IMR-90 (cell line): ENCODE data around the gene PITPNM2.

Experiments used
- BHLHE40 ChIP-seq: fragments of 150-350 bp; IDR thresholded peaks from 2 replicates; pipeline ENCODE4 v1.6.1; 2016; ENCODE audit warnings: mild to moderate bottlenecking, low read depth, low read length
- CEBPB ChIP-seq: IDR thresholded peaks from 2 replicates; pipeline ENCODE4 v1.6.1; 2012; ENCODE audit warnings: low read depth, low read length, improper control_type of control experiment
- FOS ChIP-seq: fragments of 150-350 bp; IDR thresholded peaks from 2 replicates; pipeline ENCODE4 v1.6.1; 2016; ENCODE audit warnings: low read depth, low read length
- MAFK ChIP-seq: IDR thresholded peaks from 2 replicates; pipeline ENCODE4 v1.6.1; 2012; ENCODE audit warnings: low read depth, low read length, improper control_type of control experiment
- MAZ ChIP-seq: IDR thresholded peaks from 2 replicates; pipeline ENCODE4 v1.6.1; 2012; ENCODE audit warnings: low read depth, mild to moderate bottlenecking, low read length, improper control_type of control experiment, moderate library complexity, borderline replicate concordance
- MXI1 ChIP-seq: IDR thresholded peaks from 2 replicates; pipeline ENCODE4 v1.6.1; 2012; ENCODE audit warnings: low read depth, mild to moderate bottlenecking, low read length, moderate library complexity, borderline replicate concordance
- NFE2L2 ChIP-seq: fragments of 150-350 bp; IDR thresholded peaks from 2 replicates; pipeline ENCODE4 v1.6.1; 2016; ENCODE audit warnings: low read depth, mild to moderate bottlenecking, low read length
- POLR2A ChIP-seq: IDR thresholded peaks from 2 replicates; pipeline ENCODE4 v1.6.1; 2012; ENCODE audit warnings: mild to moderate bottlenecking, low read depth, low read length
- RFX5 ChIP-seq: IDR thresholded peaks from 2 replicates; pipeline ENCODE4 v1.8.0; 2012; ENCODE audit warnings: low read depth, mild to moderate bottlenecking, low read length, moderate library complexity
- SMC3 ChIP-seq: fragments of 150-350 bp; IDR thresholded peaks from 2 replicates; pipeline ENCODE4 v1.6.1; 2016; ENCODE audit warnings: low read depth, mild to moderate bottlenecking, antibody characterized with exemption, low read length, moderate library complexity
- TF ChIP-seq, protein P1 (sequence below): conservative IDR thresholded peaks from 2 replicates; pipeline ENCODE4 v1.5.1; 2012; ENCODE audit warnings: mild to moderate bottlenecking, low read depth, low read length, improper control_type of control experiment

DNA sequence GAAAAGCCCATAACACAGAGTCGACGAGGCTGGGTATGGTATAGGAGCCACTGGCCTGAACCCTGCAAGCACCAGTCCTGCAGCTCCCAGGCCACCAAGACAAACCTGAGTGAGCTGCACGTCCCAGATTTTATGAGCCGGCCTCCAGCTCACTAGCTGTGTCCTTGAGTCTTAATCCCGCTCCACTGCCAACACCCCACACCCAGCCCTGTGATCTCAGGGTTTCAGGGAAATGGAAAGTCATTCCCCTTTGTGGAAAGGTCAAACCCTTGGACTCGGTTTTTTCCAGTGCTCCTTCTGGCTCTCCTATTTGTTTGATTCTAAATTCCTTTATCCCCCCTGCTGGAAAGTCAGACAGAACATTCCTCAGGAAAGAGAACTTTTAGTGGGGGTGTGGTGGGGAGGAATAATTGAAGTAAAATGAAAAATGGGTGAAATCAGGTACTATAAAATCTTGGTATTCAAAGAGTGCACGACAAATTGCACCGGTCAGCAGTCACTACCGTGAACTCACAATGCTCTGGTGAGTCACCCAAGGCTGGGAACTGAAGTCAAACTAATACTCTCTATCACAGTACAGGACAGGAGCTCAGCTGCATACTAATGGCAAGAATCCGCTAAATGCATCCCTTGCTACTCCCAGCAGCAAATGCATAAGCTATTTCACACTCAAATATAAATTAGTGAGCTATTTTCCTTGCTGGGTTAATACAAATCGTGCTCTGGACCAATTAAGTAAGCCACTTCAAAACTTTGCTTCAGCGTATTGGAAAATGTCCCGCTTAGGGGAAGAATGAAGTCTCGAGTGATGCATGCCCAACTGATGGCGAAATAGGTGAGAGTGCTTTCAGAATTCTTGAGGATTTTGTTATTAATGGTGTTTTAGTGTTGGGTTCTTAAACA, 9.0 kb downstream of the PITPNM2 start:
- TF ChIP-seq POLR2A (no peak), MAFK (peak; percentile 95), BHLHE40 (no peak), FOS (peak; percentile 67), CEBPB (no peak), MXI1 (no peak), MAZ (no peak), SMC3 (no peak), RFX5 (no peak), NFE2L2 (no peak)
- TF ChIP-seq, protein P1, sequence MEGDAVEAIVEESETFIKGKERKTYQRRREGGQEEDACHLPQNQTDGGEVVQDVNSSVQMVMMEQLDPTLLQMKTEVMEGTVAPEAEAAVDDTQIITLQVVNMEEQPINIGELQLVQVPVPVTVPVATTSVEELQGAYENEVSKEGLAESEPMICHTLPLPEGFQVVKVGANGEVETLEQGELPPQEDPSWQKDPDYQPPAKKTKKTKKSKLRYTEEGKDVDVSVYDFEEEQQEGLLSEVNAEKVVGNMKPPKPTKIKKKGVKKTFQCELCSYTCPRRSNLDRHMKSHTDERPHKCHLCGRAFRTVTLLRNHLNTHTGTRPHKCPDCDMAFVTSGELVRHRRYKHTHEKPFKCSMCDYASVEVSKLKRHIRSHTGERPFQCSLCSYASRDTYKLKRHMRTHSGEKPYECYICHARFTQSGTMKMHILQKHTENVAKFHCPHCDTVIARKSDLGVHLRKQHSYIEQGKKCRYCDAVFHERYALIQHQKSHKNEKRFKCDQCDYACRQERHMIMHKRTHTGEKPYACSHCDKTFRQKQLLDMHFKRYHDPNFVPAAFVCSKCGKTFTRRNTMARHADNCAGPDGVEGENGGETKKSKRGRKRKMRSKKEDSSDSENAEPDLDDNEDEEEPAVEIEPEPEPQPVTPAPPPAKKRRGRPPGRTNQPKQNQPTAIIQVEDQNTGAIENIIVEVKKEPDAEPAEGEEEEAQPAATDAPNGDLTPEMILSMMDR, result no peak
